Endothelial cell (in vitro differentiated cells): ENCODE results near the gene IRX2. TPM values are rescaled to one million over a fixed set of nuclear protein-coding genes. Genes with fewer than 3 reads are reported as not detected.
A peak's percentile ranks its signal among the peaks of the same experiment; 100 is the strongest.

ENCODE experiments used
- DNase-seq: peaks from one replicate; pipeline ENCODE4 v3.0.0; 2021; ENCODE audit warnings: low spot score
- H3K27ac Mint-ChIP-seq: one replicate; pipeline ENCODE4 v1.8.0; 2021; ENCODE audit warnings: mixed read lengths, inconsistent platforms; ENCODE audit not compliant: unreplicated experiment
- H3K27me3 Mint-ChIP-seq: one replicate; pipeline ENCODE4 v1.8.0; 2021; ENCODE audit warnings: mild to moderate bottlenecking, moderate library complexity, mixed read lengths, inconsistent platforms; ENCODE audit not compliant: unreplicated experiment
- H3K36me3 Mint-ChIP-seq: one replicate; pipeline ENCODE4 v1.8.0; 2021; ENCODE audit warnings: mild to moderate bottlenecking, low read depth, mixed read lengths, inconsistent platforms; ENCODE audit not compliant: unreplicated experiment
- H3K4me1 Mint-ChIP-seq: one replicate; pipeline ENCODE4 v1.8.0; 2021; ENCODE audit warnings: mild to moderate bottlenecking, mixed read lengths, inconsistent platforms; ENCODE audit not compliant: unreplicated experiment
- H3K4me3 Mint-ChIP-seq: one replicate; pipeline ENCODE4 v1.8.0; 2021; ENCODE audit warnings: mild to moderate bottlenecking, mixed read lengths, inconsistent platforms; ENCODE audit not compliant: unreplicated experiment
- H3K9me3 Mint-ChIP-seq: one replicate; pipeline ENCODE4 v1.8.0; 2021; ENCODE audit warnings: mixed read lengths, inconsistent platforms; ENCODE audit not compliant: unreplicated experiment
- total RNA-seq: library from RNA; stranded (reverse); fragmentation: NEBNext Ultra II Directional; extraction: Animal tissue kit (Norgen Biotek cat#: 25700); gene quantifications from one replicate; pipeline ENCODE4 v1.2.1, GENCODE V29; 2021; ENCODE audit not compliant: unreplicated experiment
- TF ChIP-seq, protein P1 (sequence below): fragments of 200-600 bp; sonication (generic); IDR thresholded peaks from one replicate; pipeline ENCODE4 v1.5.0; 2021; ENCODE audit warnings: antibody characterized with exemption; ENCODE audit not compliant: unreplicated experiment

The IRX2 gene
- total RNA-seq, 1 donor from 2014 or later = 0.72 TPM

- Mint-ChIP-seq H3K27me3 (peaks cover 5% of the 10 kb centered on the region), H3K9me3 (peaks cover 28% of the 10 kb centered on the region), H3K4me1 (no peaks in the 10 kb centered on the region)
Observed at GRCh38 chr5:2782658-2783057, 31.2 kb upstream of the IRX2 start.

DNA sequence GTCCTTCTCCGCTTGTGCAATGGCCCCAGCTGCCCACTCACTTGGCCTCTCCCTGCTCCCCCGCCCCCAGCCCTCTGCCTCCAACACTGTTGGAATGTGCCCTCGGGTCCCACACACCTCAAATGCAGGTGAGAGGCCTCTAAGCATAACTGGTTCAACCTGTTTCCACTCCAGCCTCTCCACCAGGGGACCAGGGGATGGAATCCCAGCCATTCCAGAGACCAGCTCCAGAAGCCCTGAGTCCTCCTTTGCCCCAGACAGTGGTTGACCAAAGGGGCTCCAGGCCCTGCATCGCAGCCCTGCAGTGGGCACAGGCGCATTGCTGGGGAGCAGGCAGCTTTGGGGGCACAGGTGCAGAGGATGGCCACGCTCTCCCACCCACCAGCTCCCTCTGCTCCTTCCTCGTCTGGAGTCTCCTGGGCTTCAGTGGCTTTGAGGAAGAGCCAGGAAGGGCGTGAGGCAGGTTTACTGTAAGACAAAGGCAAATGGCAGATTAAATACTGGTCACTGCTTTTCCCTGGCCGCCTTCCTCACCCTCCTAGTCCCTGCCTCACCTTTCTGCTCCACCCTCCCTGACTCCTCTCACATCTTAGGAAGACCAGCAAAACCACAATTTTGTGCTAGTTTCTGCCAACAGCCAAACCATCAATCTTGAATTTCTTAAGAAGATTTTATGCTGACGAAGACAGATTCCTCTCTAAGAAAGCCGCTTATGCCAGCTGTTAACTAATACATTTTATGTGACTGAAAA is 29.1 kb upstream of the IRX2 start:
- DNase-seq = no peak
- H3K27ac Mint-ChIP-seq = peak overlapping the region; percentile 72
- H3K36me3 Mint-ChIP-seq = peaks cover 9% of the 10 kb centered on the region
- H3K27me3 Mint-ChIP-seq = peaks cover 5% of the 10 kb centered on the region
- TF ChIP-seq, protein P1, sequence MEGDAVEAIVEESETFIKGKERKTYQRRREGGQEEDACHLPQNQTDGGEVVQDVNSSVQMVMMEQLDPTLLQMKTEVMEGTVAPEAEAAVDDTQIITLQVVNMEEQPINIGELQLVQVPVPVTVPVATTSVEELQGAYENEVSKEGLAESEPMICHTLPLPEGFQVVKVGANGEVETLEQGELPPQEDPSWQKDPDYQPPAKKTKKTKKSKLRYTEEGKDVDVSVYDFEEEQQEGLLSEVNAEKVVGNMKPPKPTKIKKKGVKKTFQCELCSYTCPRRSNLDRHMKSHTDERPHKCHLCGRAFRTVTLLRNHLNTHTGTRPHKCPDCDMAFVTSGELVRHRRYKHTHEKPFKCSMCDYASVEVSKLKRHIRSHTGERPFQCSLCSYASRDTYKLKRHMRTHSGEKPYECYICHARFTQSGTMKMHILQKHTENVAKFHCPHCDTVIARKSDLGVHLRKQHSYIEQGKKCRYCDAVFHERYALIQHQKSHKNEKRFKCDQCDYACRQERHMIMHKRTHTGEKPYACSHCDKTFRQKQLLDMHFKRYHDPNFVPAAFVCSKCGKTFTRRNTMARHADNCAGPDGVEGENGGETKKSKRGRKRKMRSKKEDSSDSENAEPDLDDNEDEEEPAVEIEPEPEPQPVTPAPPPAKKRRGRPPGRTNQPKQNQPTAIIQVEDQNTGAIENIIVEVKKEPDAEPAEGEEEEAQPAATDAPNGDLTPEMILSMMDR = no peak
- no peak overlapping the region for H3K4me3 Mint-ChIP-seq
- H3K4me1 Mint-ChIP-seq = no peaks in the 10 kb centered on the region
- peaks cover 19% of the 10 kb centered on the region for H3K9me3 Mint-ChIP-seq

More at GRCh38 chr5:2782658-2783057, 31.2 kb upstream of the IRX2 start:
- Mint-ChIP-seq H3K27ac (no peak overlapping the region), H3K36me3 (peaks cover 9% of the 10 kb centered on the region), H3K4me3 (no peak overlapping the region)
- no peak for DNase-seq
- TF ChIP-seq, protein P1 = no peak

DNA sequence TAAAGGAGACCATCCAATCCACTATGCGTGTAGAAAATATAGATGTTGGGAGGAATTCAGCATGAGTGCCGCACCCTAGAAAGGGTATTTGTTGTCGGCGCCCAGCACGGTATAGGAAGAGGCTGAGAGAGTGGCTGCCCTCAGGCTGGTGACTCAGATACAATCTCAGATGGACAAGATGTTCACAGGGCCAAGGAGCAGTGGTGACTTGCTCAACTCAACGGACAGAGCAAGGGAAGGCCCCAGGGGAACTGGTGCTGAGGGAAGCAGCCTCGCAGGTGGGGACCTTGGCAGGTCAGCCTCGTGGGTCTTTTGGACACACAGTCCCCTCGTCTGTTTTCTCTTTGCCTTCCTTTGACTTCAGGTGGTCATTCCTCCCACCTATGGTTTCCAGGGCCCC is 28.0 kb upstream of the IRX2 start:
- no peak overlapping the region for H3K4me3 Mint-ChIP-seq
- H3K36me3 Mint-ChIP-seq = peaks cover 3% of the 10 kb centered on the region
- peaks cover 2% of the 10 kb centered on the region for H3K27me3 Mint-ChIP-seq
- peaks cover 14% of the 10 kb centered on the region for H3K9me3 Mint-ChIP-seq
- no peak overlapping the region for H3K27ac Mint-ChIP-seq
- H3K4me1 Mint-ChIP-seq = no peaks in the 10 kb centered on the region
- no peak for DNase-seq
- TF ChIP-seq, protein P1 = no peak

DNA sequence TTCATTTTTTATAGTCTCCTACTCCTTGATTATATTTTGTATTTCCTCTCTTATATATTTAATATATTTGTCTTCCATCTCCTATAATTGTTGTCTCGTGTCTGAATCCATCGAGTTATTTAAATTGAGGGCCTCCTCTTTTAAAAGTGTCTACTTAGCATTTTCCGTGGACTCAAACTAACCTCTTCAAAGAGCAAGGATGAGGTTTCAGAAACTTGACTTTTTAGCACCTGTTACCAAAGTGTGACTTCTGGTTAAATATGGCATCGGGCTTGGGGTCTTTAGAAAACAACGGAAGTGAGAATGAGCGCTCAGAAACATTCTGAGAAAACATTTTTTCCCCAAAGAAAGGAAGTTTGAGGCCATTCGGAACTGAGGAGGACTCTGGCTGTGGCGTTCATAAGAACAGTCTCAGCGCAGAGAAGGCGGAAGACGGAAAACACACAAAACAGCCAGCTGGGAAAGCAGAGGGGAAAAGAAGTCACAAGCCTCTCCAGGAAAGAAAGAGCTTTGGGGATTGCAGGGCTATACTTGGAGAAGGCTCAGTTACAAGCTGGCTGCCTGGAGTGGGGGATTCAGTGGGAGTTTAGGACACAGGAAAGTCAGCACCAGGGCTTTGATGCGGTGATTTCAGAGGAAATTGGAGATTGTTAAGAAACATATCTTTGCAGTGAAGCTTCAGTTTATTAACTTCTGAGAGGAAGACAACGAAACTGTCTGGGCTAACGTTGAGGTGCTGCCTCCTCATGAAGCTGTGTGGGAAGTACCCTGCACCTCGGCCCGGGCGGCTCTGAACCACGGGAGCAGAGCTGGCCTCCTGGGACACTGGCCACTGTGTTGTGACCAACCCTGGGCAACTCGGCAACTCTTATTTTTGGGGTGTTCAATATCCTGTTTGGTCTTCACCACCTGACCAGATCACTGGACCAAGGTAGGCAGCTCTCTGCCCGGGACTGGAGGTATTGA is 25.1 kb upstream of the IRX2 start:
- no peak overlapping the region for H3K27ac Mint-ChIP-seq
- H3K27me3 Mint-ChIP-seq = peaks cover 2% of the 10 kb centered on the region
- TF ChIP-seq, protein P1 = no peak
- no peak for DNase-seq
- H3K4me3 Mint-ChIP-seq = no peak overlapping the region
- H3K4me1 Mint-ChIP-seq = no peaks in the 10 kb centered on the region
- peaks cover 3% of the 10 kb centered on the region for H3K36me3 Mint-ChIP-seq
- peaks cover 14% of the 10 kb centered on the region for H3K9me3 Mint-ChIP-seq
